ENCODE data around the gene GRIN3B. TPM values are rescaled to one million over a fixed set of nuclear protein-coding genes. Genes with fewer than 3 reads are reported as not detected.

GRIN3B gene
- total and polyA plus RNA-seq, 10 of the 15 experiments (the other 5 are each of a cell fraction or from before 2014, with no cell fraction given): 0.15 TPM; not detected in 9

GRCh38 chr19:982567-983170 lies 17.6 kb upstream of the GRIN3B start (continued):
- TF ChIP-seq NFXL1 (IDR thresholded peaks at IDR 0.05; ENCODE audit: borderline replicate concordance): 0 out of 2 replicates have a peak, but pooled peaks have one; percentile 55
- TF ChIP-seq REST (IDR thresholded peaks at IDR 0.05; ENCODE audit: low read depth, low read length): no peak
- TF ChIP-seq SREBF2 (IDR thresholded peaks at IDR 0.05; ENCODE audit: low read length): no peak
- peak; percentile 97 for TF ChIP-seq LARP7 (IDR thresholded peaks at IDR 0.05)
- no peak for TF ChIP-seq SPI1 (IDR thresholded peaks at IDR 0.05; ENCODE audit: borderline replicate concordance, insufficient read depth, low read depth, low read length)
- peak; percentile 78 for TF ChIP-seq NR2F1 (conservative IDR thresholded peaks at IDR 0.05)
- TF ChIP-seq KDM1A (IDR thresholded peaks at IDR 0.05; ENCODE audit: borderline replicate concordance): no peak
- peak; percentile 67 for TF ChIP-seq DPF2 (IDR thresholded peaks at IDR 0.05)
- TF ChIP-seq NR2C1 (IDR thresholded peaks at IDR 0.05): peak; percentile 22; the same call in 1 of the 2 replicates
- TF ChIP-seq POLR2AphosphoS5 (IDR thresholded peaks at IDR 0.05; ENCODE audit: low read length): no peak
- TF ChIP-seq TCF3 (IDR thresholded peaks at IDR 0.05; ENCODE audit: borderline replicate concordance, insufficient read depth, low read depth, low read length): 0 out of 2 replicates have a peak, but pooled peaks have one; percentile 29
- no peak for TF ChIP-seq HDAC2 (IDR thresholded peaks at IDR 0.05)
- no peak for TF ChIP-seq RAD51 (IDR thresholded peaks at IDR 0.05)
- TF ChIP-seq GATAD2B (conservative IDR thresholded peaks at IDR 0.05; ENCODE audit: low read depth): peak; percentile 95
- TF ChIP-seq ZNF274 (IDR thresholded peaks at IDR 0.05; ENCODE audit: insufficient read depth, insufficient read length): no peak
- peak; percentile 91 for TF ChIP-seq ZNF592 (IDR thresholded peaks at IDR 0.05)
- peak; percentile 76 for TF ChIP-seq NKRF (conservative IDR thresholded peaks at IDR 0.05)
- peak; percentile 70 to 89; a peak in 3 of 4 replicates for TF ChIP-seq BHLHE40 (IDR thresholded peaks at IDR 0.05; ENCODE audit: borderline replicate concordance in 1 of 2, low read depth in 2 of 2, low read length in 1 of 2)
- no peak for TF ChIP-seq NFYA (IDR thresholded peaks at IDR 0.05; ENCODE audit: borderline replicate concordance, low read depth, low read length)
- TF ChIP-seq ZSCAN29 (IDR thresholded peaks at IDR 0.05): peak; percentile 78
- no peak for TF ChIP-seq WRNIP1 (IDR thresholded peaks at IDR 0.05; ENCODE audit: borderline replicate concordance, low read depth, low read length)

Measured in GM12878 (cell line).